COLO668 (cell line): ENCODE results near the gene PLEK.
"Not testable (repeated sequence)": the region's sequence is repeated elsewhere in the genome, so short reads cannot be mapped to it uniquely, and the experiment has no call there.

Experiments
- DNase-seq: peaks from one replicate; lab custom pipeline; 2025; ENCODE audit not compliant: unreplicated experiment; lab: John Stamatoyannopoulos, UW

Gene PLEK

DNA sequence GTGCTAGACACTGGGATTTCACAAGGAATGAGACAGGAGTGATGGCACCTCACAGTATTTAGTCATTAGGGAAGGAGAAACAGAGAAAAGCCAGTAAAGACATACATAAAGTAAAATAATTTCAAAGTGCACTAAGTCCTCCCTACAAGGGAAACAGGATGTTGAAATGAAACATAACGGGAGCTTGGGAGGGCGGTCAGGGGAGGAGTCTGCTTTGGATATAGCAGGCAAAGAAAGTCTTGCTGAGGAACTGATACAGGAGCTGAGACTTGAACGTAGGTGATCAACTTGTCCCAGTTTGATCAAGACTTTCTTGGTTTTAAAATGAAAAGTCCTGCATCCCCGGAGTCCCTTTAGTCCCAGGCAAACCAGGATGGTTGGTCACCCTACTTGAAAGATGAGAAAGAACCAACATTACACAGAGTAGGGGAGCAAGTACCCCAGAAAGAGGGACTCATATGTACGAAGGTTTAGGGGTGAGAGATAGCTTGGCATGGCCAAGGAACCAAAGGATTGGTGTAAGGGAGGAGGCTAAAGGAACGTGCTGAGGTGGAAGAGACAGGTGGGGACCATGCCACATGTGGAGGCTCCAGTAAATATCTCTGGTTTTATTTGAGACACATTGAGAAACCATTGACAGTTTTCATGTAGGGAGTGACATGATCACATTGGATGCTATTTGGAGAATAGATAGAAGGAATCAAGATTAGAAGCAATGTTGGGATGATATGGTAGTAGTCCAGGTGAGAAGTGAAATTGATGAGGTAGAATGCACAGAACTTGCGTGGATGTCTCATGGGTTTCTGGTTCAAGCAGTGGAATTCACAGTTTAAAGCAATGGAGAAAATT lies 73.6 kb downstream of the PLEK start:
- DNase-seq = no peak

DNA sequence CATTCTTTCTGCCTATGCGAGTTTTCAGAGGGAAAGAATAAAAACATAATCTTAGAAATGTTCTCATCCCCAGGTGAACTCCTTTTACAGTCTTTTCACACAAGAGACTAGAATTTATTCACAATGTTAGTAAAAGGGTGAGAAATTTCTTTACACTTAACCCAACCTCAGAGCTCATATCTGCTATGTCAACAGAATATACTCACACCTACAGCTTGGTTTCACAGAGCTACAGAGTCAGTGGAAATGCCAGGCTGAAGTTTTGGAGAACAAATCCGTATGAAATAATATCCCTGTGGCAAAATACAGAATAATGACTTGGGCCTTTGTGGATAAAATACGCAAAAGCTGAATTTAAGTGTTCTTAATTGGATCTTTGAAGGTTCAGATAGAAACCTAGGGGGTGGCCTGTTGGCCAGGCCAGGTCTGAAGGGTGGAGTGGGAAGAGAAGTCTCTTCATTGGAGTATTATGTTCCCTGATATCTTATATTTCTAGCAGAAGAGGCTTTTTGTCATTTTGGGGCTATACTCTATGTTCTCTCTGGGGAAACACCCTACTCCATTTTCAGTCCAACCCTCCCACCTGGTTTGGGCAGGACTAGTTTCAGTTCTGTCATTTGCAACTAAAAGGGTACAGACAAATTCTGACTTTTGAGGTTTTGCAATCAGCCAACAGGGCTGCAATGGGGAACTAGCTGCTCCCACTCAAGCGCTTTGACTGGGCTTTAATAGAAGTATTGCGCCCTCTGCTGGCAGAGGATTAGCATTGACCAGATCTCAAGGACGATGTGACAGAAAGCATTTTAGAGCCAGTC lies 76.3 kb downstream of the PLEK start:
- peak; percentile 71 for DNase-seq

DNA sequence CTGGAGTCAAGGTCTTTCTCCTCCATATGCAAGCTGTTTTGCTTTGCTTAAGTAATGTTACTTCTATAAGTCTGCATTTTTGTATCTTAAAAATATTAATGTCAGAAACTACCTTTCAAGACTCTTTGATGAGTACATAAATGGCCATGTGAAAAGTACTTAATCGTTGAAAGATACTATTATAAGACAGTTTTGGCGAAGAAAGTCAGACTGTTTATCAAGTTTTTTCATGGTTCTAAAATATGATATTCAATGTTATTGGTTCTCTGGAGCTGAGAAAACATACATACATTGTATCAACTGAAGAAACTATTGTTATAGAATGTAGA lies 76.9 kb downstream of the PLEK start:
- no peak for DNase-seq

DNA sequence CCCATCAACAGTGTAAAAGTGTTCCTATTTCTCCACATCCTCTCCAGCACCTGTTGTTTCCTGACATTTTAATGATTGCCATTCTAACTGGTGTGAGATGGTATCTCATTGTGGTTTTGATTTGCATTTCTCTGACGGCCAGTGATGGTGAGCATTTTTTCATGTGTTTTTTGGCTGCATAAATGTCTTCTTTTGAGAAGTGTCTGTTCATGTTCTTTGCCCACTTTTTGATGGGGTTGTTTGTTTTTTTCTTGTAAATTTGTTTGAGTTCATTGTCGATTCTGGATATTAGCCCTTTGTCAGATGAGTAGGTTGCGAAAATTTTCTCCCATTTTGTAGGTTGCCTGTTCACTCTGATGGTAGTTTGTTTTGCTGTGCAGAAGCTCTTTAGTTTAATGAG lies 81.3 kb downstream of the PLEK start:
- not testable (repeated sequence) for DNase-seq
